GM18858 (cell line): ENCODE data around the gene EP400.

Experiments used
- ATAC-seq: cut with Tn5 transposase; IDR thresholded peaks from one replicate; pipeline ENCODE4 v1.9.1; 2021; ENCODE audit not compliant: unreplicated experiment

Gene EP400

DNA sequence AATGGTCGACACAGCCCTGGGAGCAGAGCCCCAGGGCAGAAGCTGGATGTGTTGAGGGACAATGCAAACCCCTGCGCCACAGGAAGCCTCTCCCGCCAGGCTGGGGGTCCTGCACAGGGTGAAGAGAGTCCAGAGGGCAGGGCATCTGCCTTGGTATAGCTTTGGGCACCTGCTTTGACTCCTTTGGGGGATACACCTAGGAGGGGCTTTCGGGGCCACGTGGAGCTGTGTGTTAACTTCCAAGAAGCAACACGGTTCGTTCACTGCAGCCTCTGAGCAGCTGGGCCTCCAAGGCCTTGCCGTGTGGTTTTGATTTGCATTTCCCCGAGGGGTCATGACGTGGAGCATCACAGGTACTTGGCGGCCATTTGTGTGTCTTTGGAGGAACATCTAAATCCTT lies 26.5 kb upstream of the EP400 start:
- peak; percentile 70 for ATAC-seq

DNA sequence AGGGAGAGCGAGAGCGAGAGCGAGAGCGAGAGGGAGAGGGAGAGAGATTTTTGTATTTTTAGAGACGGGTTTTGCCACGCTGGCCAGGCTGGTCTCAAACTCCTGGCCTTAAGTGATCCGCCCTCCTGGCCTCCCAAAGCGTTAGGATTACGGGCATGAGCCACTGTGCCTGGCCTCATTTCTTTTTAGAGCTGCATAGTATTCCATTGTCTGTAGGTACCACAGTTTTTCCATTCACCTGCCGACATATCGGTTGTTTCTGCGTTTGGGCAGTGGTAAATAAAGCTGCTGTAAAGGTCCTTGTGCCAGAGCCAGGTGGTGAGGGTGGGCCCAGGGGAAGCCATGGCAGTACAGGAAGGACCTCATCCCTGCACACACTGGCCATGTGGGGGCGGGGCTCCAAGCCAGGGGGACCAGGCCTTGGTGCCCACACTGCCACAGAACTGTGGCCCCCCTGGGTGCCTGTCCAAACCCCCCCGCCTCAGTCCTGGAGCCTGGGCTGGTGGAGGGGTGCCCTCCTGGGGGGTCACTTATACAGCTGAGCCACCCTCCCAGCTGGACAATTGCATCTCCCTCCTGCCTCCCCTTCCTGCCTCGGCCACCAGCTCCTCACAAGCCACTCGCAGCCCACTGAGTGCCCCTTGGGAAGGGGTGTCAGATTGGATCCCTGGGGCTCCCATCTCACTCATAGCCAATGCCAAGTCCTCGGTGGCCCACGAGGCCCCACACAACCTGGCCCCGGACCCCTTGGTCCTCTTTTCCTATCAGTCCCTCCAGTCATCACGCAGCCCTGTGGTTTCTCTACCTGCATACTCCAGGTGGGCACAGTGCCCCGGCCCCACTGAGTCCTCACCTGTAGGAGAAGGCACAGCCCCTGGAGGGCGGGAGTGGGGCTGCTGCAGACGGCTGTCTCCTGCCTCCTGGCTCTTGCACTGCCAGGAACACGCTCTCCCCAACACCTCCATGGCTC lies 22.3 kb upstream of the EP400 start:
- ATAC-seq = no peak

DNA sequence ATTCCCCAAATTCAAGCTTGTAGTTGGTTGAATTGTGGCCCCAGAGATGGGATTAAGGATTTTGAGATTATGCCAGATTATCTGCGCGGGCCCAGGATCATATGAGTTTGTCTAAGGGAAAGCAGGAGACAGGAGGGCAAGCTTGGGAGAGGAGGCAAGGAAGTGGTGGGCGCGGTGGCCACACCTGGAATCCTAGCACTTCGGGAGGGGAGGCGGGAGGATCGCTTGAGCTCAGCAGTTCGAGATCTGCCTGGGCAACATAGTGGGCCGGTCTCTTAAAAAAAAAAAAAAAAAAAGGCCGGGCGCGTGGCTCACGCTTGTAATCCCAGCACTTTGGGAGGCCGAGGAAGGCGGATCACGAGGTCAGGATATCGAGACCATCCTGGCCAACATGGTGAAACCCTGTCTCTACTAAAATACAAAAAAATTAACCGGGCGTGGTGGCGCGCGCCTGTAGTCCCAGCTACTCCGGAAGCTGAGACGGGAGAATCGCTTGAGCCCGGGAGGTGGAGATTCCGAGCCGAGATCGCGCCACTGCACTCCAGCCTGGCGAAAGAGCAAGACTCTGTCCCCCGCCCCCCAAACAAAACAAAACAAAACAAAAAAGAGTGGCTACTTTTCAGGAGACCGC lies 21.5 kb upstream of the EP400 start:
- ATAC-seq = no peak

DNA sequence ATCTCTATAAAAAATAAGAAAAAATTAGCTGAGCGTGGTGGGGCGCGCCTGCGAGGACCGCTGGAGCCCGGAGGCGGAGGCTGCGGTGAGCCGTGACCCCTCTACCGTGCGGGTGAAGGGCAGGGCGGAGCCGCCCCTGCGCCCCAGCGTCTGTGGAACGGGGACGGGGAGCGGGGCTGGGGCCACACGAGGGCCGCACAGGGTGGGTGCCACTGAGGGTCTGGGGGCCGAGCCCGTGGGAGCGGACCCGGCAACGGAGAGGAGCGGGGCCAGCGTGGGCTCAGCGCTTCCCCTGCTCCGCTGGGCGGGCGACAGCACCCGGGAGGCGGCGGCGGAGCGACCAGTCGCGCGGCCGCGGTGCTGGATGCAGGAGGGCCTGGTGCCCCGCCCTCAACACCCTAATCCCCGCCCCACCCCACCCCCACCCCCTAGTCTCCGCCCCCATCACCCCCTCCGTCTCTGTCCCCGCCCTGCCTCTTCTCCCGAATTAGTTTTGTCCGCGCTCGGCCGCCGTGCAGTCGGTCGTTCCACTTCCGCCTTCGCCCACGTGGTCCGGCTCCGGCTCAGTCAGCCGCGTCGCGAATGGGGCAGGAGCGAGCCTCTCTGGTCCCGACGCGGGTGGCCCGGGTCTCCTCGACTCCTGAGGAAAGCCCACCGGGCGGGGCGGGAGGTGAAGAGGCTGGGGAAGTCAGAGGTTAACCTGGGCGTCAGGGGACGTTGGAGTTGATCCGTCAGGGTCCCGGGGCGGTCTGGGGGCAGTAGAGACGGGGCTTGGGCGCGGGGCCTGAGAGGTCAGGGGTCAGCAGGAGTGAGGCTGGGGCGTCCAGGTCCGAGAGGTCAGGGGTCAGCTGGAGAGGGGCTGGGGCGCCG lies 20.8 kb upstream of the EP400 start, which contains the start of gene PUS1:
PUS1 (plus strand) TSS at position 566 of the 870 bp plus-strand sequence. CDS start 447 bp downstream, outside the sequence.
- peak; percentile 58 for ATAC-seq

DNA sequence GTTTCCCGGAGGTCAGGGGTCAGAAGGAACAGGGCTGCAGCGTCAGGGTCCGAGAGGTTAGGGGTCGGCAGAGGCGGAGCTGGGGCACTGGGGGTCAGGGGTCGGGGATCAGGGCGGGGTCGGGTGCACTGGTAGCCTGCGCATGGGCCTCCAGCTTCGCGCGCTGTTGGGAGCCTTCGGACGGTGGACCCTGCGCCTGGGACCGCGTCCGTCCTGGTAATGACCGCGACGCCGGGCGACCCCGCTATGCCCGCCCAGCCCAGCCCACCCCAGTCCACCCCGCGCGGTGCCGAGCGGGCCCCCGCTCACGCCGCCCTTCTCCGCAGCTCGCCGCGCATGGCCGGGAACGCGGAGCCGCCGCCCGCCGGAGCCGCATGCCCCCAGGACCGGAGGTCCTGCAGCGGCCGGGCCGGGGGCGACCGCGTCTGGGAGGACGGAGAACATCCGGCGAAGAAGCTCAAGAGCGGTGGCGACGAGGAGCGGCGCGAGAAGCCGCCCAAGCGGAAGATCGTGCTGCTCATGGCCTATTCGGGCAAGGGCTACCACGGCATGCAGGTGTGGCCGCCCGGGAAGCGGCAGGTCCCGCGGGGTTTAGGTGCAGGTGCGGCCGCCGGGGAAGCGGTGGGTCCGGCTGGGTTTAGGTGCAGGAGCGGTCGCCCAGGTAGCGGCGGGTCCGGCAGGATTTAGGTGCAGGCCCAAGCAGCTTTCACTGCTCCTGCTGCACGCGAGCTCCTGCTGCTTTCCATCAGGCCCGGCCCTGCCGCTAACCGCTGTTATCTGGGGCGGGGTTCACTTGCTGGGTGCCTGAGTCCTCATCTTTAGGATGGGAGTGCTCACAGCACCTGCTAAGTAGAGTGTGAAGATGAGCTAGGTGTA lies 19.9 kb upstream of the EP400 start:
- no peak for ATAC-seq

DNA sequence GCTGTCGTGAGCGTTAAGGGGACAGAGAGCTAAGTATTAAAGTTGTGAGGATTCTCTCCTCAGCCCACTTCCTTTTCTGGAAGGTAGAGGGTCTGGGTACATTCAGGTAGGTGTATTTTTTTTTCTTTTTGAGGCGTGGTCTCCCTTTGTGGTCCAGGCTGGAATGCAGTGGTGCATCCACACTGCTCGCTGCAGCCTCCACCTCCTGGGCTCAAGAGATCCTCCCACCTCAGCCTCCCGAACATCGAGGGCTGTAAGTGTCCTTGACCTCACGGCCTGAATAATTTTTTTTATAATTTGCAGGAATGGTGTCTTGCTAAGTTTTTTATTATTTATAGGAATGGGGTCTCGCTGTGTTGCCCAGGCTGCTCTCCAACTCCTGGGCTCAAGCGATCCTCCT lies 19.2 kb upstream of the EP400 start:
- no peak for ATAC-seq

DNA sequence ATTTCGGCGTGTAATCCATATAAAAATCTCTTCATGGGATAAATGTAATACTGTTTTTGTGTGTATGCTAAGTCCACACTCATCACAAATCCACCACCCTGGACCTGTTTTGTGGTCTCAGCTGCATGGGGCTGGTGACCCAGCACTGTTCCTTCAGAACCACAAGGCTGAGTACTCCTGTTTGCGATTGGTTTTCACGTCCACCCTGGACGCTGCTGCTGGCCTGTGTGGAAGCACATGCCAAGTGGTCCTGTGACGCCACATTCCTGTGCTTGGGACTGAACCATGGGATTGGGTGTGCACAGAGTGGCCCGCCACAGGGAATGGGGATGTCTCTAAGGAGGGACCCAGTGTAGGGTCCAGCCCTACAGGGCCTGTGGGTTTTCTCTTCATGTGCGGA lies 16.4 kb upstream of the EP400 start:
- ATAC-seq = no peak

DNA sequence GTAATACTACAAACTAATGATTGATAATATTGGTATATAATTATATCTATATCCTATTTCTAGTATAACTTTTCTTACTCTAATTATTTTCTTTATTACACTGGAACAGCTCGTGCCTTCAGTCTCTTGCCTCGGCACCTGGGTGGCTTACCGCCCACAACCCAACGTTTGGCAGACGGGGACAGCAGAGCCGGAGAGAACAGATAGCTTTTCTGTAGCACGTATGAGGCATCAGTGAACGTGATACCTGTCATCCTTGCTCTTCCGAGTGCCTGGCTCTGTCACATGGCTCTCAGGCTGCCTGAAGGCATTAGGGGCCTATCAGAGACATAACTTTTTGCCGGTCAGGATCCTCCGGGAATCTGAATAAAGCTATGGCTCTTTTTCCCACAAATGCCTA lies 15.2 kb upstream of the EP400 start:
- no peak for ATAC-seq

DNA sequence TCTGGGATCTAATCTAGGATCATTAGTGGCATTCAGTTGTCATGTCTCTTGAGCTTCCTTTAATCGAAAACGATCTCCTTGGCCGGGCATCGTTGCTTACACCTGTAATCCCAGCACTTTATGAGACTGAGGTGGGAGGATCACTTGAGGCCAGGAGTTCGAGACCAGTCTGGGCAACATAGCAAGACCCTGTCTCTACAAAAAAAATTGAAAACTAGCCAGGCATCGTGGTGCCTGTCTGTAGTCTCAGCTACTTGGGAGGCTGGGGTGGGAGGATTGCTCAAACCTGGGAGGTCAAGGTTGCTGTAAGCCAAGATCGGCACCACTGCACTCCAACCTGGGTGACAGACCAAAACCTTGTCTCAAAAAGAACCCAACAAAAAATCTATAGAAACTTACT lies 11.7 kb upstream of the EP400 start:
- ATAC-seq = no peak

DNA sequence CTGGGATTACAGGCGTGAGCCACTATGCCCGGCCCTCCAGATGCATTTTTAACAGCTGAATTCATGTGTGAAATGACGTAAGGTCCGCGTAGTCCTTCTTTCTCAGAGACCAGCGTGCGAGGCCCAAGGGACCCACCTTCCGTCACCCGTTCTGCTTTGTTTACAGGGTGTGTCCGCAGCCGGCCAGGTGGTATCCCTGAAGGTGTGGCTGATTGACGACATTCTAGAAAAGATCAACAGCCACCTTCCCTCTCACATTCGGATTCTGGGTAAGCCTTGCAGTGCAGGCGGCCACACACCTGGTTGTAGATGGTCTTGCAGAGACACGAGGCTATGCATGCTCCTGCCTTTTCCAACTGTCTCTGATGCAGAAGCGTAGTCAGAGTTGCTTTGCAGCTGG lies 10.7 kb upstream of the EP400 start:
- ATAC-seq = no peak

DNA sequence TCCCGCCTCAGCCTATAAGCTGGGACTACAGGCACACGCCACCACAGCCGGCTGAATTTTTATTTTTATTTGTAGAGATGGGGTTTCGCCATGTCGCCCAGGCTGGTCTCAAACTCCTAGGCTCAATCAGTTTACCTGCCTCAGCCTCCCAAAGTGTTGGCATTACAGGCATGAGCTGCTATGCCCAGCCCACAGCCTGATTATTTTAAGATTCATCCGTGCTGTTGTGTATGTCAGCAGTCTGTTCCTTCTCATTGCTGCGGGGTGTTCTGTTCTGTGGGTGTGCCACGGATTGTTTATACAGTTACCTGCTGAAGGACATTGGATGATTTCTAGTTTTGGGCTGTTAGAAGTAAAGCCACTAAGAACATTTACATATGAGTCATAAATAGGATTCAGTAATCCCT lies 9.6 kb upstream of the EP400 start:
- ATAC-seq = no peak

DNA sequence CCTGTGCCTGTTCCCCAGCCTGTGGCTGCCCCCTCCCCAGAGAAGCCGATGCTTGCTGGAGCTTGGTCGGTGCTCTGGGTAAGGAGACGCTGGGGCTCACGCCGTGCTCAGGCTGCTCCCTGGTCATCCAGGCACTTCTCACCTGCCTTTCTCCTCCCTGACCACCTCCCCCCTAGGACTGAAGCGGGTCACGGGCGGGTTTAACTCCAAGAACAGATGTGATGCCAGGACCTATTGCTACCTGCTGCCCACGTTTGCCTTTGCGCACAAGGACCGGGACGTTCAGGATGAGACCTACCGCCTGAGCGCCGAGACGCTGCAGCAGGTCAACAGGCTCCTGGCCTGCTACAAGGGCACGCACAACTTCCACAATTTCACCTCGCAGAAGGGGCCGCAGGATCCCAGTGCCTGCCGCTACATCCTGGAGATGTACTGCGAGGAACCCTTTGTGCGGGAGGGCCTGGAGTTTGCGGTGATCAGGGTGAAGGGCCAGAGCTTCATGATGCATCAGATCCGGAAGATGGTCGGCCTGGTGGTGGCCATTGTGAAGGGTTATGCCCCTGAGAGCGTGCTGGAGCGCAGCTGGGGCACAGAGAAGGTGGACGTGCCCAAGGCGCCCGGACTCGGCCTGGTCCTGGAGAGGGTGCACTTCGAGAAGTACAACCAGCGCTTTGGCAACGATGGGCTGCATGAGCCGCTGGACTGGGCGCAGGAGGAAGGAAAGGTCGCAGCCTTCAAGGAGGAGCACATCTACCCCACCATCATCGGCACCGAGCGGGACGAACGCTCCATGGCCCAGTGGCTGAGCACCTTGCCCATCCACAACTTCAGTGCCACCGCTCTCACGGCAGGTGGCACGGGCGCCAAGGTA lies 8.4 kb upstream of the EP400 start:
- ATAC-seq = no peak

DNA sequence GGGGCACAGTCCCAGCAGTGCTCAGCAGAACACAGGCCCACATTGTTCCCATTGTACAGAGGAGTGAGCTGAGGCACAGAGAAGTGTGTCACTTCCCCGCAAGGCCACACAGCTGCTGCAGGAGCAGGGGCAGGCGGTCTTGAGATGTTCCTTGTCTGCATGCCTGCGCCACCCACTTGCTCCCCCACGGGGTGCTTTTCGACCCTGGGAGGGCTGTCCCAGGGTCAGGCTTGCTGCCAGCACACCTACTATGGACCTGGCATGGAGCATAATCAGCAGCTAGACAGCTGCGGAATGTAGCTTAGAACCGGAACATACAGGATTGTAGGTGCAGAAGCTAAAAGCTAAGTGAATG lies 7.8 kb upstream of the EP400 start:
- no peak for ATAC-seq

DNA sequence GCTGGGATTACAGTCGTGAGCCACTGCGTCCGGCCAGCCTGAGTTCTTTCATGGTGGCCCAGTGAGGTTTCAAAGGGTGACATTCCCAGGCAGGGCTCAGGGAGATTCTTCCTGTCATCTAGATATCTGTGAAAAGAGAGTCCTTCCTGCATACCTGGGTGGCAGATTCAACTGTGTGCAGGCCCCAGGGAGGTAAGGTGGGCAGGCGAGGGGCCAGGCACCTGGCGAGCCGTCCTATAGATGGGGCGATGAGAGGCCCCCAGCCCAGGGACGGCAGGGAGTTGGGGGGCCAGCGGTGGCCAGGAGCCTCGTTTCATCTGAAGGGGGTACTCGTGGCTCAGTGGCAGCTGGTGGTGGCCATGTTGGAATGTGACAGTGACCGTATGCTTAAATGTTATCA lies 7.1 kb upstream of the EP400 start:
- no peak for ATAC-seq

DNA sequence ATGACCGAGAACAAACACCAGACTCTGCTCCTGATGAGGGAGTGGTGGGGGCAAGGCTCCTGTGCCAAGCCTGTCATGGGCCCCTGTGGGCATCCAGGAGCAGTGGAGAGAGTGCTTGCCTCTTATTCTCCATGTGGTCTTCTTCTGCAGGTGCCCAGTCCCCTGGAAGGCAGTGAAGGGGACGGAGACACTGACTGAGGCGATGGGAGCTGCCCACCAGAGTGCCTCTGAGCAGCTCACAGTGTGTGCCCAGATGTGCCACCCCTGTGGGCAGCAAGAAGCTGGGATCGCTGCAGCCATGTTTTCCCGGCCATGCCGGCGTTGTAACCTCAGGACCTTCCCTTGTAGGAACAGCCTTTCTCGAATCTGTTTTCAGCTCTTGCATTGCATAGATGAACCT lies 6.4 kb upstream of the EP400 start:
- ATAC-seq = no peak

DNA sequence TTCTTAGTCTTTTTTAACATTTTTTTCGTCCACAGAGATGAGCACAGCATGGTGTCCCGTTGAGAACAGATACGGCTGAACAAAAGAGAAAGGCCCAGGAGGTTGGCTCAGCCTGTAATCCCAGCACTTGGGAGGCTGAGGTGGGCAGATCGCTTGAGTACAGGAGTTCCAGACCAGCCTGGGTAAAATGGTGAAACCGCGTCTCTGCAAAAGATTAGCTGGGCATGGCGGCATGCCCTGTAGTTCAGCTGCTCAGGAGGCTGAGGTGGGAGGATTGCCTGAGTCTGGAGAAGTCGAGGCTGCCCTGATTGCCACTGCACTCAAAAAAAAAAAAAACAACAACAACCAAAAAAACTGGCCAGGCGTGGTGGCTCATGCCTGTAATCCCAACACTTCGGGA lies 5.9 kb upstream of the EP400 start:
- ATAC-seq = no peak

DNA sequence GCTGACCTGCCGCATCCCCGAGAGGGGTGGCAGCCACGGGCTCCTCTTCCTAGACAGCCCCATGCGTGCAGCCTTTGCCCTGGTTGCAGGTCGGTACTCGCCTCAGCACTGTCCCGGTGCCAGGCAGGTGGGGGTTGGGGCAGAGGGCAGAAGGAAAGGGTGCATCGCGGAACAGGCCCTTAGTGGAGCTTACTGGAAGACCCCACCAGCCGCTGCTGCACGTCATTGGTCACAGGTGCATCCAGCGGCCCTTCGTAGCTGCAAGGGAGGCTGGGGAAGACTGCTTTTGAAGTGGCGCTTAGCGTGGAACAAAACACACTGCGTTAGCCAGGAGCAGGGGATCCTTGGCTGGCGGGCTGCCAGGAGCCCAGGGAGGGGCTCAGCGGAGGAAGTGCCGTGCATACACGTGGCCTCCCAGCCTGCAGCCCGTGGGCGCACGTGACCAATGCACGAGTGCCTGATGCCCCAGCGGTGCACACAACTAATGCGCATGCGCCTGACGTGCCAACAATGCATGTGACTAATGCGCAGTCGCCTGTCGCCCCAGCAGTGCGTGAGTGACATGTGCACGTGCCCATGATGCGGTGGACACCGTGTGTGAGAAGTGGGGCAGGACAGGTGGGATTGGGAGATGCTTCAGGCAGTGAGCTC lies 5.0 kb upstream of the EP400 start:
- ATAC-seq = no peak

DNA sequence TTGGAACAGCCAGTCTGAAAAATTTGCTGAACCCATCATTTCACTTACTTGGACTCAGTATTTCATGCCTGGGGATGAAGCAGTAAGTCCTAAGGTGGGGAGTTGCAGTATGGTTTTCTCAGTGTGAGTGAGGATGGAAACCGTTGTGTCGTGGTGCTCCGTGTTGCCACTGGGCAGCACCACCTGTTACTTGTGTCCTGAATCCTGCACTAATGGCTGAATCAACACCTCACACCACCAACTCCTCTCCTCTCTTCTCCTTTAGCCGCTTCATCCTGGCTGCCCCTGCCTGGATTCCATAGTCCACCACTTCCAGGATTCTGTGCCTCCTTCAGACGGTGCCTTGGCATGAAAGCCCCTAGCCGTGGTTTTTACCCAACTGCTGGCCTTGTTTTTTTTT lies 3.0 kb upstream of the EP400 start:
- no peak for ATAC-seq

DNA sequence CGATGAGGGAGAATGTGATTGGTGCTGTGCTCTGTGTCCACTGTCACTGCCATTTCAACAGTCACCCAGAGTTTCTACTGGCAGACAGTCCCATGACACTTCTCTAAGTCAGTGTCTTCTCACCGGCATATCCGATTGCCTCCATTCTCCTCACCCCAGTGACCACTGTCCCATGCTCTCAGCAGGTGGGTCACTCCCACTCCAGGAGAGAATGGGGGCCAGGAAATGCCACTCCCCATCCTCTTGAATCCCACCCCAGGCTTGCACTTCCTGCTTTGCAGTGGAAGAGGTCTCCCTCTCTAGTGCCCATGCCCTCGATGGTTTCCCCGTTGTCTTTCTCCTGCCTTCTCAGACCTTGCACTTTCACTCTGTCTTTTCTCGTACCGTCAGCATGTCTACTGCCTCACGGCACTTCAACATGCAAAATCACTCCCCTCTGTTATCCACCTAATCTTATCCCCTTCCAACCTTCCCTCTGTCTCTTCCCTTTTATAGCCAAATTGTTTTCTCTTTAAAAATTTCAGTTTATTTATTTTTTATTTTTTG lies 2.2 kb upstream of the EP400 start:
- no peak for ATAC-seq
